ENCODE data around the gene TGFB1. TPM values are rescaled to one million over a fixed set of nuclear protein-coding genes. Genes with fewer than 3 reads are reported as not detected.
A peak's percentile ranks its signal among the peaks of the same experiment; 100 is the strongest.

TGFB1 gene
- total and polyA plus RNA-seq, 9 of the 15 experiments (the other 6 are each of a cell fraction or from before 2014, with no cell fraction given), result 0.24 to 159 (median 17.2) TPM

GRCh38 chr19:41310033-41310831 is 43.5 kb downstream of the TGFB1 start, which contains the start of gene CCDC97 (continued):
- TF ChIP-seq ELK1 (CRISPR knock-in tag; IDR thresholded peaks at IDR 0.05) (no peak), ZNF217 (CRISPR knock-in tag; IDR thresholded peaks at IDR 0.05) (no peak), ZNF384 (IDR thresholded peaks at IDR 0.05; ENCODE audit: low read depth, low read length) (no peak), PURB (CRISPR knock-in tag; IDR thresholded peaks at IDR 0.05; ENCODE audit: low read depth) (no peak), ZNF143 (CRISPR knock-in tag; IDR thresholded peaks at IDR 0.05) (no peak), ZSCAN29 (IDR thresholded peaks at IDR 0.05) (peak; percentile 82), EP300 (IDR thresholded peaks at IDR 0.05; ENCODE audit: low read length) (peak; percentile 55), BCOR (IDR thresholded peaks at IDR 0.05) (peak; percentile 72; the same call in 1 of the 2 replicates), ZBTB17 (CRISPR knock-in tag; IDR thresholded peaks at IDR 0.05) (peak; percentile 60; the same call in 1 of the 2 replicates), GATAD2A (IDR thresholded peaks at IDR 0.05) (no peak), OTX1 (CRISPR knock-in tag; IDR thresholded peaks at IDR 0.05) (peak; percentile 90), REST (IDR thresholded peaks at IDR 0.05; ENCODE audit: borderline replicate concordance) (0 out of 2 replicates have a peak, but pooled peaks have one; percentile 17), REST (CRISPR knock-in tag; IDR thresholded peaks at IDR 0.05; ENCODE audit: low read depth) (peak; percentile 54; the same call in 1 of the 2 replicates), ZNF316 (IDR thresholded peaks at IDR 0.05) (0 out of 2 replicates have a peak, but pooled peaks have one; percentile 3), HMG20A (CRISPR knock-in tag; conservative IDR thresholded peaks at IDR 0.05) (no peak), ZNF584 (CRISPR knock-in tag; IDR thresholded peaks at IDR 0.05; ENCODE audit: low read depth) (no peak), POLR3A (IDR thresholded peaks at IDR 0.05; ENCODE audit: borderline replicate concordance, extremely low read depth, insufficient read depth, insufficient read length) (no peak), ZNF12 (CRISPR knock-in tag; IDR thresholded peaks at IDR 0.05) (no peak)
